Measurements from ENCODE around the gene SUPT6H.
A peak's percentile ranks its signal among the peaks of the same experiment; 100 is the strongest.

Gene SUPT6H

GRCh38 chr17:28661635-28662526, at the start of gene SUPT6H, which contains the start of gene SDF2:
TSS of gene SUPT6H (plus strand) at chr17:28662205. CDS start at chr17:28673402, 11,197 bp downstream.
TSS of gene SDF2 (minus strand) at chr17:28661906. CDS start at chr17:28661876, 30 bp downstream.
- peak; percentile 92 to 94 for DNase-seq

DNA sequence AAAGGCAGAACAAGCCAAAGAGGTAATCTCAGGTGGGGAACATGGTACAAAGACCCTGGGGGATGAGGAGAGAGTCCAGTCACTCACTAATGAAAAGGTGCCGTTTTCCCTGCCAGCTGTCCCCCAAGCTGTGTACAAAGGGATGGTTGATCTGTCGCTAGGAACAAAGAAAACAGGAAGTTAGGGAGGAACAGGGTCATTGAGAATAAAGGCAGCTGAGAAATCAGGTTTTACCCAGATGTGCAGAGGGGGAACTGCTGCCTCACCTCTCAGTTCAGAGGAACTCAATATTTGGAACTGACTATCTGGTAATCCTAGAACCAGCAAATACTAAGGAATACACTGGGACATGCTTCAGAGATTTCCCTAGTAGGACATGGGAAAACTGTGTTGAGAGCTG, 49.5 kb upstream of the SUPT6H start:
- DNase-seq = no peak

DNA sequence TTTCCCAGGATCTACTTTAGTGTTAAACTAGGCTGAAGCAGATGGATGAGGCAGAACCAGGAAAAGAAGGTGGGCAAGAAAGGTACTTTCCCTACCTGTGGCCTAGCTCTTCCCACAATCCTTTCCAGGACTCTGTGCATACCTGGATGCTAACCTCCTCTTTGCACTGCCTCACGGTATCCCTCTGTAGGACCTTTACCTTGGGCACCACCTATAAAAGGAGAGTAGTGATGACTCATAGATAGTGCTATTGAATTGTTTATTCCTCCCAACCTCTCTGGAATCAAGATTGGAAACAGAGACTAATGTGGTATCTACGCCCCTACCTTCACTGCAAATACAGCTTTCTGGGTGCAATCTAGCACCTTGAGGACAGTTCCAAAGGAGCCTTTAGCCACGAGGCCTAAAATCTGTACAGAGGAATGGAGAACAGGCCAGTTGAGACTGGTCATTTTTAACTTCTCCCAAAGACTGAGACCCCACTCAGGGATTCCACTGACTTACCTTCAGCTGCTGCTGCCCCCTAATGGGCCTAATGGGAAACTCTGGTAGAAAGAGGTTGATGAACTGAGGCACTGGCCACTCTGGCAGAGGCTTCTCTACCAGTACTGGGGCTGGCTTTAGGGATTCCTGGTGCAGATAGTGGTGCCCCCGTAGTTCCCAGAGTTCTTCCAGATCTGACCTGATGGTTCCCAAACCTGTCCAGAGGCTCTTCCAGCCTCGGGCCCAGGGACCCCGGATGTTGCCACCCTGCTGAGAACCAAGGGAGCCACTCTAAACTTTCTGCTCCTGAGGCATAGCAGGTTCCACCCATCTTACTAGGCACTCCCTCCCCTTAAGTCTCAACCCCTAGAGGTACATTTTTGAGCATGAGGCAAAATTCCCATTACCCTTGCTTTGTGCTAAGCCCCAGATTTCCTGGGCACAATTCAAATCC, 48.8 kb upstream of the SUPT6H start:
- peak; percentile 32 to 50 for DNase-seq

- no peak for DNase-seq
These were observed 48.0 kb upstream of the SUPT6H start, which contains the start of gene RSKR for GRCh38 chr17:28613931-28614381. TSS of gene RSKR (minus strand) at chr17:28614185. CDS start at chr17:28614161, 24 bp downstream.

GRCh38 chr17:28615260-28615940, 46.6 kb upstream of the SUPT6H start:
- DNase-seq = no peak

DNA sequence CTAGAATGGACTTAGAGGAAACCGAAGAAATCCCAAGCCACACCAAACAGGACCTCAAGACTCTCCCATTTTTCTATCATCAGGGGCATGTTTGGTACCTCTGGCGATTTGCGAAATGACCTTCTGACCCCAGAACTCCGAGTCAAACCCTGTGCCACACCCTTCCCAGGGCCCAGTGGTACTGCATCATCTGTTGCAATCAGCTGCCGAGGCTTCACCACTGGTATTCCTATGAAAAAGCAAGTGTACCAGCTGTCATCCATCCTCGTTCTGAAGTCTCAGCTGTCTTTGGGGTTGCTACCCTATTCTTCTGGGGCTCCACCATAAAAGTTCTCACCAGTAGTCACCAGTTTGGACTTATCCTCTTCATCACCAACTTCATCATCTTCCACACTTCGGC, 45.7 kb upstream of the SUPT6H start:
- DNase-seq = no peak

DNA sequence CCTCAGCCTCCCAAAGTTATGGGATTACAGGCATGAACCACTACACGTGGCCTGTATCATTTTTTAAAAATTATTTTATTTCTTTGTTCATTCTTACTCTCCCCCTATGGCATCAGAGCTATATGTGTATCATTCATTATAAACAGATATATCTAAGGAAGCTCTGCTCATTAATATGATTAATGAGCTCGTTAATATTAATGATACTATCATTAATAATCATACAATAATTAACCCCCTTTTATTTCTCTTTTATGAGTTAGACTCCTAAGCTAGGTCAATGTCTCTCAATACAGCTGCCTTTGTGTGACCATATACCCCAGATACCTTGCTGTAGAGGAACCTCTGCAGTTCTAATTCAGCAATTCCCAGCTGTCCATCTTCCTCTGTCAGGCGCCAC, 43.5 kb upstream of the SUPT6H start:
- DNase-seq = no peak

- DNase-seq = no peak
These were observed 42.0 kb upstream of the SUPT6H start for GRCh38 chr17:28620010-28620409.

GRCh38 chr17:28622186-28622585, 39.8 kb upstream of the SUPT6H start:
- no peak for DNase-seq

DNA sequence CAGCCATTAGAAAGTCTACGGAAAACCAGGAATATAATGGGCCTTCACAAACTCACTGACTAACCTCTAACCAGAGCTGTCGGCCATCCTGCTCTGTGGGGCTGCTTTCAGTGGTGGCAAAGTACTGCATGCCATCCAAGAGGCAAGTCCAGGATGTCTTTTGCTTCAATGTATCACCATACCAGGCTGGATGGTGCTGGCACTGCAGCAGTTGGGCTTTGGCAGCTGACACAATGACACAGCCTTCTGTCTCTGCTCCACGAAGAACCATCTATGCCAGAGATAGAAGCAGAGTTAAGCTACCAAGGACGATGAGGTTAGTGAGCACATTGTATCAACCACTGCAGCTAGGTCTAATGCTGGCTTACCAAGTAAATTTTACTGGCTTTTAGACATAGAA, 38.3 kb upstream of the SUPT6H start:
- no peak for DNase-seq

DNA sequence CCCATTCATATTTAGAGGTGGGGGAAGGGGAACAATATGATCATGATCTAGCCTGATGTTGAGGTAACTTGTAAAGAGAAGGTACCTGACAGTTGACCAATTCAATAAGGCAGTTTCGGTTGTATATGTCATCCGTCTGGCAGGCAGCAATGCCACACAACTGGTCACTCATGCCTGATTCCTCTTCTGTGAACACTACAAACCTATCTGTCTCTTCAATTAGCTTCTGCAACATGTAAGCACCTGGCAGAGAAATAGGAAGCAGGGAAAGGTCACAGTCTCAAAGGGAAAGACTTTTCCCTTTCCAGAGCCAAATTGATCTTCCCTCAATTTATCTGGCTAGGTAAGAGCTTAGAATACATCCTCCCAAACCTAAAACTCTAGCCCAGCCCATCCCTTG, 37.9 kb upstream of the SUPT6H start:
- DNase-seq = no peak

GRCh38 chr17:28626818-28627217, 35.2 kb upstream of the SUPT6H start:
- no peak for DNase-seq

DNA sequence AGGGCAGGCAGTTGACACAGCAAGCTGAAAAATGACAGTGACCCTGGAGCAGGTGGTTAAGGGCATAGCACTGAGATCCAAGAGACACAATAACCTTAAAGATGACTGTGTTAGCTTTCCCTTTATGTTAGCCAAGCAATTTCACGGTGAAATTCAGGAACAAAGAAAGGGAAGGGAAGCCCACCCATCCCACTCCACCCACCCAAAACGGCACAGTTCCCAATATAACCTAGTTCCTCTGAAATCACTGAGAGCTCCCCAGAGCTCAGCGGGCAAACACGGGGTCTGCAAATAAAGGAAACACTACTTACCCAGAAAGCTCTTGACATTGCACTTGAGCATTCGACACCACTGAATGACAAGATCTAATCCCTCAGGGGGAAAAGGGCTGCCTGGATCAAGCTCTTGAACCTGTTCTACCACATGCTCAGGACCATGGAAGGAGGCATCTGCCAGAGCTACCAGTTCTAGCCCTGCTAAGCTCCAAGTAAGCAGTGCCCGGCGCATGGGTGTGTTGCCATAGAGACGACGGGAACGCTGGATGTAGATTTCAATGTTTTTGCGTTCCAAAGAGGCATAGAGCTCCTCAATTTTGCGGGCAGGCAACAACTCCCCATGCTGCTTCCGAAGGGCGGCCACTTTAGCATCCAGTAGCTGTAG, 27.7 kb upstream of the SUPT6H start:
- DNase-seq = no peak

- no peak for DNase-seq
These were observed 26.5 kb upstream of the SUPT6H start for GRCh38 chr17:28635506-28635905.

- no peak for DNase-seq
These were observed 20.4 kb upstream of the SUPT6H start for GRCh38 chr17:28641579-28641978.

- peak; percentile 33 to 53 for DNase-seq
These were observed 17.8 kb upstream of the SUPT6H start for GRCh38 chr17:28643983-28644786.

DNA sequence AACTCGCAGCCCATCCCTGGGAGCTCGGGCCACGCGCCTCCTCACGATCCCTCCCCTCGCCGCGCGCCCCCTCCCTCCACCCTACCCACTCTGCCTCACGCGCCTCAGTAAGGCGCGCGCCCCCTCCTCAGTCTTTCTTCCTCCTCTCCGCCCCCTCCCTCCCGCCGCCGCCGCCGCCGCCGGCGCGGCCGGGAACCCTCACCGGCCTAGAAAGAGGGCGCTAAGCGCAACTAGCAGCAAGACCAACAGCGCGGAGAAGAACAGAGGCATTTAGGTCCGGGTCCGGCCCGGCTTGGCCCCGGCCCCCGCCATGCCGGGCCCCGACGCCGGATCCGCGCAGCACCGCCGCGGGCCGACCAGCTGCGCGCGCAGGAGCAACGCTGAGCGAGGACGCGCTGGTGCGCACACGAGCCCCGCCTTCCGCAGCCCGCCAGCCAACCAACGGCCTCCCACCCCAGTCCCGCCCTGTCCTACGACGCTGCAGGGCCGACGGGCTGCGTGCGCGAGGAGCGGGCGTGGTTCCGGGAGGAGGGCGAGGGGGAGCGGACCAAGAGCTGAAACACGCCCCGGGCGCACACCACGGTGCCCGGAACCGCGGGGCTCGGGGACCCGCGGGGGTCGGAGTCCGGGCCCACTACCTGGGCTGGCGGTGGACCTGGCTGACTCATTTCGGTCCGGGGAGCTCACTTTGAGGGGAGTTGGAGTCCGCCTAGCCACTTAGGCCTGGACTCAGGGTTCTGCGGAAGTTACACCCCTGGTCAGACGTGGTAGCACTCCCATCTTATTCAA, 17.0 kb upstream of the SUPT6H start, which contains the start of gene BLTP2:
Gene BLTP2 (minus strand): TSS at position 372 of the 789 bp plus-strand sequence. CDS start 102 bp downstream, at position 270.
- DNase-seq = peak; percentile 96

GRCh38 chr17:28645576-28645939, 16.4 kb upstream of the SUPT6H start:
- no peak for DNase-seq

- DNase-seq = peak in 1 of 2 donors; percentile 11
These were observed 15.8 kb upstream of the SUPT6H start for GRCh38 chr17:28646039-28646754.

DNA sequence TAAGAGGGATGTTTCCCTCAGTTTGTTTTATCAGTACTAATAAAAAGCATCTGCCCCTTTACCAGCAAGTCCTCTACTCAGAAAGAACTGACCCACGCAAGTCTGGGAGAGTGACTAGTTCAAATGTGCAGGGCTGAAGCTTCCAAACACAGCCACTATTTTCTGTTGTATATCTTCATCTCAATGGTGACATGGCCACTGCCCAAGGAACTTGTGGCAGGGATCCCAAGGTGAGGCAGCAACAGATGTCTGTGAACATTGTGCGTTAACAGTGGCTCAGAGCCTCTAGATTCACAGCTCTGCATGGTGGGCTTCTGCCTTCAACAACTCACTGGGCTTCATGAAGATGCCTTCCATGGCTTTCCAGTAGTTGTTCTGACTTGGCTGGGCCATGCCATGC, 13.3 kb upstream of the SUPT6H start:
- no peak for DNase-seq
